K562 (cell line): ENCODE data around the gene ACRV1. TPM values are rescaled to one million over a fixed set of nuclear protein-coding genes. Genes with fewer than 3 reads are reported as not detected.

Experiments used
- ATAC-seq: fragments of 200-7000 bp; cut with Tn5 transposase; 3 replicates; pipeline ENCODE4 v1.9.1; 2020; ENCODE audit warnings: moderate library complexity
- BruUV-seq: library from RNA; stranded (reverse); fragments of 400-500 nt; replicated peaks from 2 replicates; lab custom pipeline; 2021; lab: Mats Ljungman, UMichigan
- CTCF ChIA-PET: fragments of 300-600 bp; formaldehyde crosslinking; extraction: SDS; loops from one replicate; lab custom pipeline; 2021; ENCODE audit warnings: low intra/inter-chr PET ratio; lab: Yijun Ruan, JAX
- POLR2A ChIA-PET: fragments of 300-600, 350-650 bp; sonication (Branson Sonifier 250); formaldehyde crosslinking; extraction: SDS; loops from one replicate; lab custom pipeline; 2021; ENCODE audit warnings: antibody characterized with exemption, inconsistent platforms; lab: Yijun Ruan, JAX
- DNase-seq, 4 experiments: peaks; one replicate each; pipeline versions ENCODE4 v3.0.0 to v3.0.0-alpha.2; 2011 to 2018; ENCODE audit warnings: low spot score in 3 of 4, mixed read lengths in 3 of 4; ENCODE audit errors: extremely low read depth in 1 of 4
- FAIRE-seq: peaks from 2 replicates; lab custom pipeline; 2011; peaks lifted over from hg19 to GRCh38; lab: Jason Lieb, UNC
- H2AFZ ChIP-seq: 2 replicates; pipeline ENCODE4 v1.6.0; 2011; ENCODE audit warnings: low read depth, low read length, control low read depth, inconsistent platforms
- H3K27ac ChIP-seq: fragments of 200-600 bp; 3 replicates; pipeline ENCODE4 v1.8.0; 2011; ENCODE audit warnings: low read depth, mild to moderate bottlenecking, control low read depth, inconsistent platforms, low read length, moderate library complexity, mixed read lengths; ENCODE audit errors: extremely low read depth
- H3K27me3 ChIP-seq, 2 experiments: fragments of 300-600 bp in 1 of 2; 2 replicates in 1 of 2; 3 replicates in 1 of 2; pipeline versions ENCODE4 v1.6.0 to v1.8.0; 2011; ENCODE audit warnings: inconsistent platforms in 2 of 2, low read length in 2 of 2, mild to moderate bottlenecking in 1 of 2, mixed read lengths in 1 of 2, moderate library complexity in 1 of 2; ENCODE audit not compliant: control insufficient read depth in 2 of 2, insufficient read depth in 2 of 2
- H3K36me3 ChIP-seq: fragments of 300-600 bp; 3 replicates; pipeline ENCODE4 v1.8.0; 2011; ENCODE audit warnings: mild to moderate bottlenecking, low read length, inconsistent platforms; ENCODE audit not compliant: control insufficient read depth, insufficient read depth
- H3K4me1 ChIP-seq, 2 experiments: fragments of 200-600 bp in 1 of 2; replicated peaks in 1 of 2; 2 replicates in 1 of 2; 3 replicates in 1 of 2; pipeline versions ENCODE4 v1.5.1 to v1.8.0; 2011; ENCODE audit warnings: inconsistent platforms in 2 of 2, low read length in 2 of 2, mild to moderate bottlenecking in 1 of 2, mixed read lengths in 1 of 2, moderate library complexity in 1 of 2; ENCODE audit not compliant: control insufficient read depth in 2 of 2, insufficient read depth in 2 of 2
- H3K4me2 ChIP-seq: 2 replicates; pipeline ENCODE4 v1.6.1; 2011; ENCODE audit warnings: low read length, control low read depth, inconsistent platforms, mixed read lengths; ENCODE audit not compliant: insufficient read depth
- H3K4me3 ChIP-seq: fragments of 200-600 bp; sonication (generic), shearing (Covaris generic); 2 replicates; pipeline ENCODE4 v1.5.1; 2016; ENCODE audit warnings: control low read depth, inconsistent platforms
- H3K79me2 ChIP-seq: fragments of 200-600 bp; 3 replicates; pipeline ENCODE4 v1.8.0; 2011; ENCODE audit warnings: low read length, inconsistent platforms; ENCODE audit not compliant: control insufficient read depth, insufficient read depth
- H3K9ac ChIP-seq, 2 experiments: 2 replicates each; pipeline versions ENCODE4 v1.6.0 to v1.6.1; 2011; ENCODE audit warnings: low read depth in 2 of 2, low read length in 2 of 2, control low read depth in 1 of 2, inconsistent platforms in 1 of 2, mild to moderate bottlenecking in 1 of 2, mixed read lengths in 1 of 2; ENCODE audit not compliant: insufficient read depth in 1 of 2
- H3K9me1 ChIP-seq: one replicate; pipeline ENCODE4 v1.6.0; 2011; ENCODE audit warnings: inconsistent platforms, mild to moderate bottlenecking, low read length, moderate library complexity; ENCODE audit not compliant: control insufficient read depth, insufficient read depth
- H3K9me3 ChIP-seq: replicated peaks from 2 replicates; pipeline ENCODE4 v1.5.1; 2011; ENCODE audit warnings: low read depth, low read length, inconsistent platforms; ENCODE audit not compliant: control insufficient read depth, insufficient read depth
- H4K20me1 ChIP-seq: replicated peaks from 2 replicates; pipeline ENCODE4 v1.6.1; 2011; ENCODE audit warnings: low read length, inconsistent platforms, mixed read lengths; ENCODE audit not compliant: control insufficient read depth, insufficient read depth
- BACH1 ChIP-seq: fragments of 200-800 bp; sonication (Bioruptor generic); IDR thresholded peaks from 2 replicates; pipeline ENCODE4 v1.6.1; 2016; ENCODE audit warnings: missing genetic modification characterization, missing compliant biosample characterization
- E2F8 ChIP-seq: fragments of 450-650 bp; IDR thresholded peaks from 2 replicates; pipeline ENCODE4 v1.7.1; 2018; ENCODE audit warnings: mild to moderate bottlenecking, low read depth; ENCODE audit not compliant: partially characterized antibody
- POLR2A ChIP-seq: fragments of 450-650 bp; conservative IDR thresholded peaks from 2 replicates; pipeline ENCODE4 v1.6.1; 2016
- POLR2AphosphoS5 ChIP-seq: IDR thresholded peaks from 2 replicates; pipeline ENCODE4 v1.6.1; 2011; ENCODE audit warnings: mild to moderate bottlenecking, low read depth, low read length, moderate library complexity; ENCODE audit not compliant: control insufficient read depth, insufficient read depth
- THAP12 ChIP-seq: fragments of 250-450 bp; sonication (Bioruptor Pico); IDR thresholded peaks from 2 replicates; pipeline ENCODE4 v1.9.0; 2021; ENCODE audit warnings: mild to moderate bottlenecking, inconsistent platforms
- ZFX ChIP-seq: sonication (generic); formaldehyde crosslinking; IDR thresholded peaks from 2 replicates; pipeline ENCODE4 v1.8.0; 2022; ENCODE audit warnings: mild to moderate bottlenecking, missing genetic modification reagents, moderate library complexity
- ZNF217 ChIP-seq: sonication (generic); formaldehyde crosslinking; IDR thresholded peaks from 2 replicates; pipeline ENCODE4 v1.8.0; 2022; ENCODE audit warnings: mild to moderate bottlenecking, missing genetic modification reagents
- WGBS: fragments of 100-300 bp; shearing (Covaris generic); methylation state at CpG from one replicate; pipeline ENCODE4 v1.1.6; 2016; ENCODE audit warnings: low coverage, mixed read lengths; ENCODE audit not compliant: insufficient coverage; ENCODE audit errors: missing lambda C conversion rate; 5-methylcytosine and 5-hydroxymethylcytosine counted together
- in situ Hi-C: fragments of 300-500 bp; cut with MboI; formaldehyde crosslinking; loops from 4 replicates; pipeline ENCODE4 v1.15.0; 2018; ENCODE audit warnings: inconsistent platforms, mixed read lengths
- intact Hi-C: fragments of 100-400 bp; cut with micrococcal nuclease; formaldehyde crosslinking; loops from 2 replicates; pipeline ENCODE4 v1.14.2; 2022
- polyA plus RNA-seq, 8 experiments: library from polyadenylated mRNA; depleted of rRNA in 4 of 8; stranded (reverse) in 5 of 8; unstranded in 3 of 8; fragments of >200 nt; fragmentation: Nextera tagmentation in 2 of 8; fragmentation: Illumina TruSeq in 1 of 8; extraction: Ambion mirVana in 2 of 8; extraction: Trizol in 1 of 8; gene quantifications; 2 replicates each; pipeline versions ENCODE4 v1.2.1 to v1.2.3, GENCODE V29; 2011 to 2014; ENCODE audit warnings: inconsistent platforms in 1 of 8, missing spikeins in 1 of 8
- total RNA-seq, 7 experiments: library from RNA; depleted of rRNA in 6 of 7; stranded (reverse); fragments of >200 nt in 6 of 7; fragmentation: Illumina TruSeq in 2 of 7; extraction: Trizol in 2 of 7; gene quantifications; 2 replicates each; pipeline versions ENCODE4 v1.2.1 to v1.2.3, GENCODE V29; 2011 to 2021; ENCODE audit warnings: low replicate concordance in 1 of 7

The ACRV1 gene
- total and polyA plus RNA-seq, 9 of the 15 experiments (the other 6 are each of a cell fraction or from before 2014, with no cell fraction given), result 0.22 to 0.25 TPM; not detected in 7

DNA sequence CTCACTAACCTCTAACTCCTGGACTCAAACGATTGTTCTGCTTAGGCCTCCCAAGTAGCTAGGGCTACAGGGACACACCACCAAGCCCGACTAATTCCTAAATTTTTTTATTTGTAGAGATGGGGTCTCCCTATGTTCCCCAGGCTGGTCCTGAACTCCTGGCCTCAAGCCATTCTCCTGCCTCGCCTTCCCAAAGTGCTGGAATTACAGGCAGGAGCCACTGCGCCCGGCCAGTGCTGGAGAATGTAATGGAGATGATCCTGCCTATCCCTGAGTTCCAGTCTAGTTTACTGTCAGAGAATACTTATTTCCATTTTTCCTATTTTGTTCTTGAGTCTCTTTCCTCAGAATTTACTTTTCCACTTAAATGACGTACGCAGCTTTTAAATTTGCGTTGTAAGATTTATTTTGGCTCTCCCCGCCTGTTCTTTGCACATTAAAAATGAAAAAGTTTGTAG lies 55.9 kb downstream of the ACRV1 start, which contains the start of gene CHEK1:
TSS of gene CHEK1 (plus strand) at position 408 of the 458 bp plus-strand sequence. CDS start 1,606 bp downstream, outside the sequence.
- in situ Hi-C loops, result no loop called here

DNA sequence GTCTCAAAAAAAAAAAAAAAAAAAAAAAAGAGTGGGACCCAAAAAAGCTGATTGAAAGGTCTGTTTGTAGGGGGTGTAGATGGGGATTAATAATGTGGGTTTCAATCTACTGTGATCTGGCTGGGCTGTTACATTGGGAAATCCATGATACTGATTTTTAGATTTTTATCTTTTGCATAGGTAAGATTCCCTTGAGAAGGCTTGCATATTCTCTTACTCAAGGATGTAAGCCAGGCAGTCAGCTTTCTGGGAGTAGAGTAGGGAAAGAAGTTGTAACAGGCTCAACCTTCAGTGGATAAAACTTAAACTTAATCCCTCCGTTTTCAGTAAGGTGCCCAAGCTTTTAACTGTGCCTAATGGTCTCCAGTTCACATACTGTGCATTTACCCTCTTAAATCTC lies 57.6 kb downstream of the ACRV1 start:
- Histone ChIP-seq H3K4me1 (peaks cover 9 to 10% of the 10 kb centered on the region in 2 experiments), H3K9me1 (no peaks in the 10 kb centered on the region), H3K9ac (no peak overlapping the region), H3K4me2 (no peak overlapping the region), H4K20me1 (no peaks in the 10 kb centered on the region), H3K27me3 (no peaks in the 10 kb centered on the region), H3K36me3 (peaks cover 64% of the 10 kb centered on the region), H2AFZ (no peak overlapping the region), H3K79me2 (peaks cover 31% of the 10 kb centered on the region), H3K9me3 (no peaks in the 10 kb centered on the region), H3K27ac (peak overlapping the region; percentile 32; the same call in 1 of the 3 replicates), H3K4me3 (no peak overlapping the region)
- intact Hi-C loops, result no loop called here
- 82% methylated on average over 1 of the region's 1 CpG for WGBS
- ATAC-seq (no peak), DNase-seq (no peak), FAIRE-seq (no peak)
- peak; percentile 31 for TF ChIP-seq E2F8
- peak; percentile 18; the same call in 1 of the 2 replicates for TF ChIP-seq POLR2AphosphoS5
- peak; percentile 48; the same call in 1 of the 2 replicates for TF ChIP-seq POLR2A
- TF ChIP-seq THAP12 (CRISPR knock-in tag), result no peak
- no peak for TF ChIP-seq ZFX (CRISPR knock-in tag)
- CTCF ChIA-PET, result no interaction called here
- no TSS peak for BruUV-seq
- POLR2A ChIA-PET, result interaction anchor here (1.4 to 3.6 kb wide), 3 partner anchors 21 to 169 kb away, joined by 3 to 13 read pairs (median 5); partner anchors contain the start of gene STT3A
- in situ Hi-C loops, result no loop called here

More for the DNA sequence above, 55.9 kb downstream of the ACRV1 start, which contains the start of gene CHEK1:
- Histone ChIP-seq H3K4me3 (peak within 1 kb of the TSS; percentile 80), H3K27me3 (no peaks in the 10 kb centered on the region), H3K79me2 (peaks cover 45% of the 10 kb centered on the region), H3K9ac (peak within 1 kb of the TSS; percentile 93 to 96), H3K4me1 (peaks cover 9 to 10% of the 10 kb centered on the region in 2 experiments), H3K27ac (peak within 1 kb of the TSS; percentile 93), H3K4me2 (peak within 1 kb of the TSS; percentile 98), H3K36me3 (peaks cover 62% of the 10 kb centered on the region), H3K9me3 (no peaks in the 10 kb centered on the region), H3K9me1 (no peaks in the 10 kb centered on the region), H2AFZ (peak within 1 kb of the TSS; percentile 94), H4K20me1 (no peaks in the 10 kb centered on the region)
- FAIRE-seq (no peak), DNase-seq (peak in 1 of 4 experiments; percentile 13), ATAC-seq (no peak)
- POLR2A ChIA-PET, result interaction anchor here (0.7 to 3.6 kb wide), 9 partner anchors 8 to 537 kb away, joined by 4 to 13 read pairs (median 6); partner anchors contain the start of genes EI24 and STT3A
- 39% methylated on average over 9 of the region's 9 CpGs for WGBS
- intact Hi-C loops, result loop anchor here (5.0 kb wide), 4 partner anchors 32 to 248 kb away; partner anchors contain the start of gene STT3A
- TF ChIP-seq ZNF217 (CRISPR knock-in tag) (no peak), BACH1 (tag) (0 out of 2 replicates have a peak, but pooled peaks have one; percentile 35)
- TF ChIP-seq, all 486 proteins: peak for 1
- no TSS peak for BruUV-seq
- CTCF ChIA-PET, result no interaction called here
